ENCODE measurements around the gene SEC11A.
A peak's percentile ranks its signal among the peaks of the same experiment; 100 is the strongest.

The SEC11A gene

DNA sequence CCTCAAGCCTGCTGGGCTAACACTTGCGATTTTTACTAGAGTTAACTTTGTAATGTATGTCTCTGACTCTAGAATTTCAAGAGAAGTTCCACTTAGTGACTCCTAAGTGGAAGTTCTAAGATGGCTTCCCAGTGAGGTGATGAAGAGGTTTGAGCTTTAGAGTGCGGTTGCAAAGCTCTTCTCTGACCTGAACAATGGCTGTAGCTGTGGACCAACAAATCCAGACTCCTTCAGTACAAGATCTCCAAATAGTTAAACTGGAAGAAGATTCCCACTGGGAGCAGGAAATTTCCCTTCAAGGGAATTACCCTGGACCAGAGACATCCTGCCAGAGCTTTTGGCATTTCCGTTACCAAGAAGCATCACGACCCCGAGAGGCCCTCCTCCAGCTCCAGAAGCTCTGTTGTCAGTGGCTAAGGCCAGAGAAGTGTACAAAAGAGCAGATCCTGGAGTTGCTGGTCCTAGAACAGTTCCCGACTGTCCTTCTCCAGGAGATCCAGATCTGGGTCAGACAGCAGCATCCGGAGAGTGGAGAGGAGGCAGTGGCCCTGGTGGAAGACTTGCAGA lies 84.2 kb downstream of the SEC11A start:
- no peaks in the 10 kb centered on the region for H4K20me1 ChIP-seq (ENCODE audit: control insufficient read depth, insufficient read depth, low read depth, low read length)
- H3K36me3 ChIP-seq (ENCODE audit: control insufficient read depth, low read length) = peaks cover 4% of the 10 kb centered on the region; the same call in 1 of the 2 replicates
- H3K9me2 ChIP-seq (replicated peaks; ENCODE audit: control insufficient read depth, low read length) = no peaks in the 10 kb centered on the region
- no peaks in the 10 kb centered on the region for H3K9me3 ChIP-seq (ENCODE audit: control insufficient read depth, insufficient read depth, low read length)
- H3K4me2 ChIP-seq (ENCODE audit: low read length) = peak overlapping the region; percentile 91
- peaks cover 16% of the 10 kb centered on the region for H3K79me2 ChIP-seq (ENCODE audit: control insufficient read depth, low read length)
- peaks cover 13% of the 10 kb centered on the region for H3F3A ChIP-seq (ENCODE audit: control insufficient read depth, insufficient read depth)
- peak overlapping the region; percentile 68 for H3K27ac ChIP-seq (ENCODE audit: low read depth, low read length)
- TF ChIP-seq EZH2phosphoT487 (IDR thresholded peaks at IDR 0.05; ENCODE audit: borderline replicate concordance, low read length) = no peak
- no peak for TF ChIP-seq CTCF (IDR thresholded peaks at IDR 0.05; ENCODE audit: low read depth, low read length, poor library complexity, severe bottlenecking)
- peak overlapping the region; percentile 84 for H3K4me3 ChIP-seq (ENCODE audit: low read length)
- H3K4me1 ChIP-seq (ENCODE audit: control insufficient read depth, low read length) = peaks cover 42% of the 10 kb centered on the region
- peaks cover 4% of the 10 kb centered on the region; the same call in 1 of the 2 replicates for H3K27me3 ChIP-seq (ENCODE audit: control insufficient read depth, low read length)

GRCh38 chr15:84629033-84629432 lies 86.9 kb downstream of the SEC11A start:
- Histone ChIP-seq H3K4me2 (ENCODE audit: low read length) (no peak overlapping the region), H3K36me3 (ENCODE audit: control insufficient read depth, low read length) (no peaks in the 10 kb centered on the region), H3K79me2 (ENCODE audit: control insufficient read depth, low read length) (peaks cover 16% of the 10 kb centered on the region), H3K27me3 (ENCODE audit: control insufficient read depth, low read length) (no peaks in the 10 kb centered on the region), H3K4me1 (ENCODE audit: control insufficient read depth, low read length) (peaks cover 27% of the 10 kb centered on the region), H3F3A (ENCODE audit: control insufficient read depth, insufficient read depth) (peaks cover 2% of the 10 kb centered on the region; the same call in 1 of the 2 replicates), H4K20me1 (ENCODE audit: control insufficient read depth, insufficient read depth, low read depth, low read length) (no peaks in the 10 kb centered on the region), H3K9me2 (replicated peaks; ENCODE audit: control insufficient read depth, low read length) (no peaks in the 10 kb centered on the region), H3K27ac (ENCODE audit: low read depth, low read length) (no peak overlapping the region), H3K9me3 (ENCODE audit: control insufficient read depth, insufficient read depth, low read length) (no peaks in the 10 kb centered on the region), H3K4me3 (ENCODE audit: low read length) (no peak overlapping the region)
- TF ChIP-seq CTCF (IDR thresholded peaks at IDR 0.05; ENCODE audit: low read depth, low read length, poor library complexity, severe bottlenecking) (no peak), EZH2phosphoT487 (IDR thresholded peaks at IDR 0.05; ENCODE audit: borderline replicate concordance, low read length) (no peak)

- Histone ChIP-seq H3K4me2 (ENCODE audit: low read length) (no peak overlapping the region), H3K79me2 (ENCODE audit: control insufficient read depth, low read length) (no peaks in the 10 kb centered on the region), H3K4me3 (ENCODE audit: low read length) (no peak overlapping the region), H3F3A (ENCODE audit: control insufficient read depth, insufficient read depth) (no peaks in the 10 kb centered on the region), H4K20me1 (ENCODE audit: control insufficient read depth, insufficient read depth, low read depth, low read length) (no peaks in the 10 kb centered on the region), H3K4me1 (ENCODE audit: control insufficient read depth, low read length) (peaks cover under 1% of the 10 kb centered on the region), H3K9me2 (replicated peaks; ENCODE audit: control insufficient read depth, low read length) (no peaks in the 10 kb centered on the region), H3K27ac (ENCODE audit: low read depth, low read length) (no peak overlapping the region), H3K27me3 (ENCODE audit: control insufficient read depth, low read length) (no peaks in the 10 kb centered on the region), H3K9me3 (ENCODE audit: control insufficient read depth, insufficient read depth, low read length) (peaks cover 24% of the 10 kb centered on the region), H3K36me3 (ENCODE audit: control insufficient read depth, low read length) (peaks cover 24% of the 10 kb centered on the region)
- no peak for TF ChIP-seq CTCF (IDR thresholded peaks at IDR 0.05; ENCODE audit: low read depth, low read length, poor library complexity, severe bottlenecking)
- TF ChIP-seq EZH2phosphoT487 (IDR thresholded peaks at IDR 0.05; ENCODE audit: borderline replicate concordance, low read length) = no peak
Observed at GRCh38 chr15:84625123-84625522, 90.8 kb downstream of the SEC11A start.

Data from DOHH2 (cell line).